22Rv1 (cell line): ENCODE data around the gene RUBCNL.

Experiments used
- H3K27ac ChIP-seq: fragments of 450-650 bp; 2 replicates; pipeline ENCODE4 v1.5.1; 2017
- CTCF ChIP-seq: fragments of 450-650 bp; IDR thresholded peaks from 2 replicates; pipeline ENCODE4 v1.5.1; 2017; ENCODE audit warnings: mild to moderate bottlenecking
- ZFX ChIP-seq: fragments of 450-650 bp; IDR thresholded peaks from 2 replicates; pipeline ENCODE4 v1.6.1; 2017; ENCODE audit warnings: antibody characterized with exemption, borderline replicate concordance

The RUBCNL gene

GRCh38 chr13:46307554-46307953 lies 79.5 kb downstream of the RUBCNL start:
- TF ChIP-seq ZFX (no peak), CTCF (no peak)
- H3K27ac ChIP-seq = no peak overlapping the region

GRCh38 chr13:46304546-46304945 lies 82.5 kb downstream of the RUBCNL start:
- H3K27ac ChIP-seq = no peak overlapping the region

GRCh38 chr13:46303742-46304385 lies 83.2 kb downstream of the RUBCNL start:
- TF ChIP-seq CTCF (no peak), ZFX (no peak)
- no peak overlapping the region for H3K27ac ChIP-seq

More at GRCh38 chr13:46304546-46304945, 82.5 kb downstream of the RUBCNL start:
- TF ChIP-seq CTCF (no peak), ZFX (no peak)

GRCh38 chr13:46297361-46297811 lies 89.7 kb downstream of the RUBCNL start:
- TF ChIP-seq ZFX (no peak), CTCF (no peak)
- H3K27ac ChIP-seq = no peak overlapping the region

GRCh38 chr13:46296921-46297320 lies 90.1 kb downstream of the RUBCNL start:
- H3K27ac ChIP-seq = no peak overlapping the region
- TF ChIP-seq ZFX = no peak
- no peak for TF ChIP-seq CTCF

GRCh38 chr13:46296115-46296822 lies 90.8 kb downstream of the RUBCNL start:
- TF ChIP-seq ZFX (no peak), CTCF (no peak)
- no peak overlapping the region for H3K27ac ChIP-seq

- TF ChIP-seq CTCF = no peak
- H3K27ac ChIP-seq = no peak overlapping the region
Observed at GRCh38 chr13:46295491-46296114, 91.4 kb downstream of the RUBCNL start.
